Stimulated activated CD8-positive, alpha-beta memory T cell treated with anti-CD3 and anti-CD28 coated beads, Interleukin-7, amount 100 ng/mL, for 4 hours (primary cell): ENCODE data around the gene VAV3.
"Not testable (repeated sequence)": the region's sequence is repeated elsewhere in the genome, so short reads cannot be mapped to it uniquely, and the experiment has no call there.

Experiments used
- DNase-seq, 2 donors: peaks; one replicate each; pipeline ENCODE4 v3.0.0-alpha.2; 2020; ENCODE audit warnings: low read depth in 2 of 2

VAV3 gene

GRCh38 chr1:107965110-107965991 is at the start of gene VAV3:
TSS of gene VAV3 (minus strand) at chr1:107965180. CDS start at chr1:107964869, 311 bp downstream.
- DNase-seq, result peak; percentile 16 to 54

- no peak for DNase-seq
These were observed 47.6 kb upstream of the VAV3 start for GRCh38 chr1:108012553-108012952.

- DNase-seq, result no peak
These were observed 46.3 kb upstream of the VAV3 start for GRCh38 chr1:108011295-108011694.

- no peak for DNase-seq
These were observed 45.6 kb upstream of the VAV3 start for GRCh38 chr1:108010581-108010980.

GRCh38 chr1:108009603-108010195 is 44.7 kb upstream of the VAV3 start:
- no peak for DNase-seq

GRCh38 chr1:108007531-108007930 is 42.6 kb upstream of the VAV3 start:
- DNase-seq, result no peak

- no peak for DNase-seq
These were observed 42.1 kb upstream of the VAV3 start for GRCh38 chr1:108007070-108007469.

- DNase-seq, result not testable (repeated sequence)
These were observed 39.9 kb upstream of the VAV3 start for GRCh38 chr1:108004919-108005318.

GRCh38 chr1:108000620-108001111 is 35.7 kb upstream of the VAV3 start:
- DNase-seq, result no peak

GRCh38 chr1:108000184-108000583 is 35.2 kb upstream of the VAV3 start:
- DNase-seq, result no peak

- DNase-seq, result no peak
These were observed 32.9 kb upstream of the VAV3 start for GRCh38 chr1:107997866-107998265.

- DNase-seq, result no peak
These were observed 28.9 kb upstream of the VAV3 start for GRCh38 chr1:107993920-107994319.

- no peak for DNase-seq
These were observed 27.4 kb upstream of the VAV3 start for GRCh38 chr1:107992347-107992746.

- no peak for DNase-seq
These were observed 26.5 kb upstream of the VAV3 start for GRCh38 chr1:107991371-107992066.

GRCh38 chr1:107990606-107991005 is 25.6 kb upstream of the VAV3 start:
- no peak for DNase-seq

GRCh38 chr1:107981277-107981676 is 16.3 kb upstream of the VAV3 start:
- DNase-seq, result no peak

GRCh38 chr1:107979926-107980325 is 14.9 kb upstream of the VAV3 start:
- no peak for DNase-seq

GRCh38 chr1:107979088-107979487 is 14.1 kb upstream of the VAV3 start:
- no peak for DNase-seq

GRCh38 chr1:107976836-107977235 is 11.9 kb upstream of the VAV3 start:
- no peak for DNase-seq

GRCh38 chr1:107976431-107976830 is 11.5 kb upstream of the VAV3 start:
- no peak for DNase-seq

- no peak for DNase-seq
These were observed 10.9 kb upstream of the VAV3 start for GRCh38 chr1:107975851-107976250.

- no peak for DNase-seq
These were observed 9.1 kb upstream of the VAV3 start for GRCh38 chr1:107974090-107974489.
